Upper lobe of left lung (tissue), 6 donors: Measurements from ENCODE around the gene FNIP1. TPM values are rescaled to one million over a fixed set of nuclear protein-coding genes. Genes with fewer than 3 reads are reported as not detected.

Experiments used
- ATAC-seq, 2 donors: fragments of 200-7000 bp; cut with Tn5 transposase; one replicate each; pipeline ENCODE4 v1.9.1; 2022; ENCODE audit warnings: mild to moderate bottlenecking in 2 of 2, moderate library complexity in 2 of 2; ENCODE audit not compliant: low FRiP score in 2 of 2
- DNase-seq, 2 donors: peaks; one replicate each; pipeline ENCODE4 v3.0.0-alpha.2; 2019 to 2020
- H3K27ac ChIP-seq, 4 donors: fragments of 200-600 bp; sonication (generic); one replicate each; pipeline ENCODE4 v1.5.1; 2016 to 2019
- H3K27me3 ChIP-seq, 4 donors: fragments of 200-600 bp; sonication (generic); one replicate each; pipeline ENCODE4 v1.5.1; 2017 to 2019
- H3K36me3 ChIP-seq, 4 donors: fragments of 200-600 bp; sonication (generic); one replicate each; pipeline ENCODE4 v1.5.1; 2016 to 2019
- H3K4me1 ChIP-seq, 4 donors: fragments of 200-600 bp; sonication (generic); one replicate each; pipeline ENCODE4 v1.5.1; 2018 to 2019
- H3K4me3 ChIP-seq, 4 donors: fragments of 200-600 bp; sonication (generic); one replicate each; pipeline ENCODE4 v1.5.1; 2017 to 2019; ENCODE audit warnings: mild to moderate bottlenecking in 2 of 4, moderate library complexity in 1 of 4
- H3K9me3 ChIP-seq, 4 donors: fragments of 200-600 bp; sonication (generic); one replicate each; pipeline ENCODE4 v1.5.1; 2018 to 2019
- EP300 ChIP-seq, 4 donors: sonication (generic); formaldehyde crosslinking; IDR thresholded peaks; one replicate each; pipeline ENCODE4 v1.5.1; 2017; ENCODE audit warnings: antibody characterized with exemption in 4 of 4, control low read depth in 2 of 4
- POLR2A ChIP-seq, 4 donors: fragments of 450-650 bp; IDR thresholded peaks; one replicate each; pipeline ENCODE4 v1.5.1; 2016 to 2017; ENCODE audit warnings: antibody characterized with exemption in 4 of 4, mild to moderate bottlenecking in 2 of 4
- POLR2AphosphoS5 ChIP-seq, 2 donors: sonication (generic); formaldehyde crosslinking; IDR thresholded peaks; one replicate each; pipeline ENCODE4 v1.5.1; 2017; ENCODE audit warnings: antibody characterized with exemption in 2 of 2
- whole genome bisulfite sequencing, 2 donors: methylation state at CpG; one replicate each; pipeline ENCODE4 v1.1.5; 2017 to 2018; 5-methylcytosine and 5-hydroxymethylcytosine counted together
- total RNA-seq, 6 donors: library from RNA; depleted of rRNA in 4 of 6; stranded (reverse); fragments of >200 nt in 4 of 6; gene quantifications; one replicate each; pipeline versions ENCODE4 v1.1.0 to v1.2.1, GENCODE V29; 2016 to 2021
- TF ChIP-seq, protein P1 (sequence below), 6 experiments: fragments of 450-650 bp in 4 of 6; fragments of 200-600 bp in 2 of 6; sonication (generic) in 2 of 6; IDR thresholded peaks; one replicate each; pipeline ENCODE4 v1.5.1; 2016 to 2019; ENCODE audit warnings: antibody characterized with exemption in 6 of 6
- donor health status: DM: no; HTN: no; CAD: no; lungs with moderate emphysema.
- donor health status: DM: no; HTN: yes; CAD: no; lungs with severe emphysema.

FNIP1 gene
- total RNA-seq, 6 donors from 2014 or later = 34.4 to 58.7 (median 42.3) TPM

- TF ChIP-seq, protein P1, sequence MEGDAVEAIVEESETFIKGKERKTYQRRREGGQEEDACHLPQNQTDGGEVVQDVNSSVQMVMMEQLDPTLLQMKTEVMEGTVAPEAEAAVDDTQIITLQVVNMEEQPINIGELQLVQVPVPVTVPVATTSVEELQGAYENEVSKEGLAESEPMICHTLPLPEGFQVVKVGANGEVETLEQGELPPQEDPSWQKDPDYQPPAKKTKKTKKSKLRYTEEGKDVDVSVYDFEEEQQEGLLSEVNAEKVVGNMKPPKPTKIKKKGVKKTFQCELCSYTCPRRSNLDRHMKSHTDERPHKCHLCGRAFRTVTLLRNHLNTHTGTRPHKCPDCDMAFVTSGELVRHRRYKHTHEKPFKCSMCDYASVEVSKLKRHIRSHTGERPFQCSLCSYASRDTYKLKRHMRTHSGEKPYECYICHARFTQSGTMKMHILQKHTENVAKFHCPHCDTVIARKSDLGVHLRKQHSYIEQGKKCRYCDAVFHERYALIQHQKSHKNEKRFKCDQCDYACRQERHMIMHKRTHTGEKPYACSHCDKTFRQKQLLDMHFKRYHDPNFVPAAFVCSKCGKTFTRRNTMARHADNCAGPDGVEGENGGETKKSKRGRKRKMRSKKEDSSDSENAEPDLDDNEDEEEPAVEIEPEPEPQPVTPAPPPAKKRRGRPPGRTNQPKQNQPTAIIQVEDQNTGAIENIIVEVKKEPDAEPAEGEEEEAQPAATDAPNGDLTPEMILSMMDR (IDR thresholded peaks at IDR 0.05) = no peak
- TF ChIP-seq POLR2A (IDR thresholded peaks at IDR 0.05) = no peak
- TF ChIP-seq POLR2AphosphoS5 (IDR thresholded peaks at IDR 0.05) = no peak
- TF ChIP-seq EP300 (IDR thresholded peaks at IDR 0.05) = no peak
- ATAC-seq (no peak), DNase-seq (no peak)
- WGBS, 2 donors = 76 to 83% methylated on average over 5 of the region's 5 CpGs
- Histone ChIP-seq H3K36me3 (no peaks in the 10 kb centered on the region), H3K9me3 (no peaks in the 10 kb centered on the region), H3K4me1 (peaks cover 0 to 22% (median 12%) of the 10 kb centered on the region in 4 donors), H3K27ac (no peak overlapping the region), H3K27me3 (no peaks in the 10 kb centered on the region), H3K4me3 (no peak overlapping the region)
Measured at GRCh38 chr5:131608597-131608996, 188.2 kb downstream of the FNIP1 start.

DNA sequence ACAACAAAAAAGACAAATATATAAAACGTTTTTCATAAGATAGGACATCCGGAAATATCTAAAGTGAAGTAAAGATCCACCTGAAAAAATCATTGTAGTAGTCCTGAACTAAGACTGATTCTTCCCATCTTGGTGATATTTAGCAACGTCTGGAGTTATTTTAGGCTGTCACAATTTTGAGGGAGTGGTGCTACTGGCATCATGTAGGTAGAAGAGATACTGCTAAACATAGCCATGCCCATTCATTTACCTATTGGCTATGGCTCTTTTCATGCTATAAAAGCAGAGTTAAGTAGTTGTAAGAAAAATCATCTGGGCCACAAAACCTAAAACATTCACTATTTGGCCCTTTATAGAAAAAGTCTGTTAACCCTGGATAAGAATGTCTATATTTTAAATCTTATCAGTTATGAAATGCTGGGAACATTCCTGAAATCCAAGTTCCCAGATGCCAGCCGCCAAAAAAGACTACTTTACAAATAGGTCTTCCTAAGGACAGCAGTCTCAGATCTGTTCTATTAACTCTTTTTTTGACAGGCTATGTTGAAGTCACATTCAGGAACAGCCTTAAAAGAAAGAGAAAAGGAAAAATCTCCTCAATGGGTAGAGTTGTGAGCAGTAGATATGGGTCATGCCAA is 188.8 kb downstream of the FNIP1 start:
- H3K4me1 ChIP-seq = peaks cover 0 to 22% (median 12%) of the 10 kb centered on the region in 4 donors
- no peak for DNase-seq
- no peaks in the 10 kb centered on the region for H3K27me3 ChIP-seq
- H3K4me3 ChIP-seq = no peak overlapping the region
- no peaks in the 10 kb centered on the region for H3K9me3 ChIP-seq
- no peak overlapping the region for H3K27ac ChIP-seq
- H3K36me3 ChIP-seq = peaks cover 0 to under 1% (median 0%) of the 10 kb centered on the region in 4 donors
- 63 to 71% methylated on average over 4 of the region's 4 CpGs for WGBS, 2 donors
- TF ChIP-seq POLR2AphosphoS5 (IDR thresholded peaks at IDR 0.05) (no peak), EP300 (IDR thresholded peaks at IDR 0.05) (no peak), POLR2A (IDR thresholded peaks at IDR 0.05) (no peak)
- TF ChIP-seq, protein P1 (IDR thresholded peaks at IDR 0.05) = no peak
- ATAC-seq = no peak

DNA sequence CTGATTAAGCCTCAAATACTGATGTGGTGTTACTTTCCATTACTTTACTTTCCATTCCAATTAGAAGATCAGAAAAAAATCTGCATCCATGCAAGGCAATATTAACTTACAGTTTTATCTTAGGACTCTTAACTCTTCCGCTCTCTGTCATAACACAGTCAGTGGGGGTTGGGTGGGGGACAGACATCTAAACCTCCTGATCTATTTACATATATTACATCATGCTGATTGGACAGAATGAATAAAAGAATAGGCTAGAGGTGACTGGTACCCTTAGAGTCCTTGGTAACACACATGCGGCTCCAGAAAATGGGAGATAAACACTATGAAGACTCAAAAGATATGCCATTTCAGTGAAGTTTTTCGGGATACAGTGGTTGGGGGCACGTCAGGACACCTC is 189.4 kb downstream of the FNIP1 start:
- H3K27me3 ChIP-seq = no peaks in the 10 kb centered on the region
- no peak overlapping the region for H3K4me3 ChIP-seq
- peaks cover 0 to 22% (median 12%) of the 10 kb centered on the region in 4 donors for H3K4me1 ChIP-seq
- no peak for ATAC-seq
- no peak for DNase-seq
- H3K27ac ChIP-seq = no peak overlapping the region
- H3K36me3 ChIP-seq = peaks cover 0 to 6% (median under 1%) of the 10 kb centered on the region in 4 donors
- no peaks in the 10 kb centered on the region for H3K9me3 ChIP-seq
- 84 to 90% methylated on average over 4 of the region's 4 CpGs for WGBS, 2 donors
- TF ChIP-seq POLR2AphosphoS5 (IDR thresholded peaks at IDR 0.05) = no peak

DNA sequence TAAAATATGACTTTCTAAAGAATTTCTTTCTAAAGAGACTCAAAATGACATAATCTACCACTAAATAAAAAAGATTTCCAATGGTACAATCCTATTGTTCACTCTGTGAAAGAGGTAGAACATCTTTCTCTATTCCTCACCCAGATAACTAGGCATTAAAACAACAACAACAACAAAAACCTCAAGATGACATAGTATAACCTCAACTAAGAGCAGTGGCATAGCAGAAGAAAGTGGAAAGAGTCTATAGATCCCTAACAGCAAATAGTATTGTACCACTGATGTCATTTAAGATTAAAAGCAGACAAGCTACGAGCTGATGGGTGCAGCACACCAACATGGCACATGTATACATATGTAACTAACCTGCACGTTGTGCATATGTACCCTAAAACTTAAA is 191.7 kb downstream of the FNIP1 start:
- WGBS, 2 donors = 90 to 96% methylated on average over 2 of the region's 2 CpGs
- TF ChIP-seq EP300 (IDR thresholded peaks at IDR 0.05) = no peak
- TF ChIP-seq POLR2A (IDR thresholded peaks at IDR 0.05) = no peak
- no peak for TF ChIP-seq POLR2AphosphoS5 (IDR thresholded peaks at IDR 0.05)
- TF ChIP-seq, protein P1 (IDR thresholded peaks at IDR 0.05) = no peak
- no peaks in the 10 kb centered on the region for H3K27me3 ChIP-seq

DNA sequence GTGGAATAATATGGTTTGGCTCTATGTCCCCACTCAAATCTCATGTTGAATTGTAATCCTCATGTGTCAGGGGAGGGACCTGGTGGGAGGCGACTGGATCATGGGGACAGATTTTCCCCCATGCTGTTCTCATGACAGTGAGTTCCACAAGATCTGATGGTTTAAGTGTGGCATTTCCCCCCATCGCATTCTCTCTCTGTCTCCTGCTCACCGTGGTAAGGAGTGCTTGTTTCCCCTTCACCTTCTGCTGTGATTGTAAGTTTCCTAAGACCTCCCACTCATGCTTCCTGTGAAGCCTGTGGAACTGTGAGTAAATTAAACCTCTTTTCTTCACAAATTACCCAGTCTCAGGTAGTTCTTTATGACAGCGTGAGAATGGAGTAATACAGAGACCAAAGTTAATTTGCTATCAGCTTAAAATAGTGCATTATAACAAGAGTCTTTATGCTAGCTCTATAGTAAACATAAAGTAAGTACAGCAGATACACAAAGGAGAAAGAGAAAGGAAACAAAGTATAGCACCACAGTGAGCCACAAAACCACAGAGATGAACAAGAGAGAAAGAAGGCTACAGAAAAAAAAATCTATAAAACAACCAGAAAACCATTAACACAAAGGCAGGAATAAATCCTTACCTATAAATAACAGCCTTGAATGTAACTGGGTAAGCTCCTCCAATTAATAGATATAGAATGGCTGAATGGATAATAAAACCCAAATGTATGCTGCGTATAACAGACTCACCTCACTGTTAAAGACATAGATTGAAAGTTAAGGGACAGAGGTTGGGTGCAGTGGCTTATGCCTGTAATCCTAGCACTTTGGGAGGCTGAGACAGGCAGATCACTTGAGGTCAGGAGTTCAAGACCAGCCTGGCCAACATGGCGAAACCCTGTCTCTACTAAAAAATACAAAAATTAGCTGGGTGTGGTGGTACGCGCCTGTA is 201.5 kb downstream of the FNIP1 start:
- no peak for DNase-seq
- TF ChIP-seq POLR2AphosphoS5 (IDR thresholded peaks at IDR 0.05) (no peak), EP300 (IDR thresholded peaks at IDR 0.05) (no peak), POLR2A (IDR thresholded peaks at IDR 0.05) (no peak)
- TF ChIP-seq, protein P1 (IDR thresholded peaks at IDR 0.05) = no peak
- no peak overlapping the region for H3K4me3 ChIP-seq
- H3K9me3 ChIP-seq = no peaks in the 10 kb centered on the region
- peaks cover 5 to 11% (median 7%) of the 10 kb centered on the region in 4 donors for H3K4me1 ChIP-seq
- no peak for ATAC-seq
- H3K27ac ChIP-seq = peak overlapping the region in 2 of 4 donors; percentile 5 to 19
- no peaks in the 10 kb centered on the region for H3K27me3 ChIP-seq
- H3K36me3 ChIP-seq = no peaks in the 10 kb centered on the region
- WGBS, 2 donors = 84% methylated on average over 8 of the region's 8 CpGs

More for the DNA sequence above, 191.7 kb downstream of the FNIP1 start:
- Histone ChIP-seq H3K4me3 (no peak overlapping the region), H3K9me3 (no peaks in the 10 kb centered on the region), H3K27ac (no peak overlapping the region), H3K36me3 (peaks cover 0 to 9% (median 2%) of the 10 kb centered on the region in 4 donors), H3K4me1 (peaks cover 0 to 20% (median 12%) of the 10 kb centered on the region in 4 donors)
- ATAC-seq (no peak), DNase-seq (no peak)
